Right lung (tissue), 10 donors: Measurements from ENCODE around the gene MRPS15. TPM values are rescaled to one million over a fixed set of nuclear protein-coding genes. Genes with fewer than 3 reads are reported as not detected.
"Not testable (repeated sequence)": the region's sequence is repeated elsewhere in the genome, so short reads cannot be mapped to it uniquely, and the experiment has no call there.

Source experiments
- DNase-seq, 2 donors: peaks; one replicate each; pipeline ENCODE4 v3.0.0-alpha.2; 2013
- long read RNA-seq, 8 donors: transcript quantifications; one replicate each; lab custom pipeline, GENCODE V29; 2026
- polyA plus RNA-seq, 5 donors: library from polyadenylated mRNA; unstranded; fragments of 120-200 nt; gene quantifications; one replicate each; pipeline versions ENCODE4 v1.2.1 to v1.2.3, GENCODE V29; 2013; ENCODE audit warnings: inconsistent platforms in 1 of 5, low replicate concordance in 1 of 5; ENCODE audit not compliant: insufficient read length in 5 of 5, insufficient read depth in 1 of 5

Gene MRPS15
- 10 to 100 TPM; 48.0 to 65.1 (median 60.9) TPM for polyA plus RNA-seq
- long read RNA-seq, donor 1, transcript MRPS15-203 (2 exons, 533 nt) = major isoform, 62 of 117 reads
- long read RNA-seq, donor 1, transcript MRPS15-201 (8 exons, 1,006 nt) = minor isoform, 46 of 117 reads
- long read RNA-seq, donor 1, partial matches to known transcripts = 6 of 117 reads
- long read RNA-seq, donor 1, other reads (novel, unspliced or antisense) = 0 of 117 reads
- long read RNA-seq, donor 2, transcript MRPS15-201 (8 exons, 1,006 nt) = minor isoform, 22 of 64 reads
- long read RNA-seq, donor 2, transcript MRPS15-203 (2 exons, 533 nt) = major isoform, 41 of 64 reads
- long read RNA-seq, donor 2, partial matches to known transcripts = 0 of 64 reads
- long read RNA-seq, donor 2, other reads (novel, unspliced or antisense) = 0 of 64 reads
- long read RNA-seq, donor 3, transcript MRPS15-203 (2 exons, 533 nt) = major isoform, 45 of 72 reads
- long read RNA-seq, donor 3, transcript MRPS15-201 (8 exons, 1,006 nt) = minor isoform, 26 of 72 reads
- long read RNA-seq, donor 3, partial matches to known transcripts = 0 of 72 reads
- long read RNA-seq, donor 3, other reads (novel, unspliced or antisense) = 0 of 72 reads
- long read RNA-seq, donor 4, transcript MRPS15-203 (2 exons, 533 nt) = major isoform, 38 of 54 reads
- long read RNA-seq, donor 4, transcript MRPS15-201 (8 exons, 1,006 nt) = minor isoform, 15 of 54 reads
- long read RNA-seq, donor 4, partial matches to known transcripts = 0 of 54 reads
- long read RNA-seq, donor 4, other reads (novel, unspliced or antisense) = 0 of 54 reads
- long read RNA-seq, donor 5, transcript MRPS15-203 (2 exons, 533 nt) = major isoform, 69 of 114 reads
- long read RNA-seq, donor 5, transcript MRPS15-201 (8 exons, 1,006 nt) = minor isoform, 43 of 114 reads
- long read RNA-seq, donor 5, partial matches to known transcripts = 0 of 114 reads
- long read RNA-seq, donor 5, other reads (novel, unspliced or antisense) = 0 of 114 reads
- long read RNA-seq, donor 6, transcript MRPS15-201 (8 exons, 1,006 nt) = minor isoform, 36 of 91 reads
- long read RNA-seq, donor 6, transcript MRPS15-203 (2 exons, 533 nt) = major isoform, 54 of 91 reads
- long read RNA-seq, donor 6, partial matches to known transcripts = 0 of 91 reads
- long read RNA-seq, donor 6, other reads (novel, unspliced or antisense) = 0 of 91 reads
- long read RNA-seq, donor 7, transcript MRPS15-203 (2 exons, 533 nt) = major isoform, 50 of 79 reads
- long read RNA-seq, donor 7, transcript MRPS15-201 (8 exons, 1,006 nt) = minor isoform, 26 of 79 reads
- long read RNA-seq, donor 7, partial matches to known transcripts = 0 of 79 reads
- long read RNA-seq, donor 7, other reads (novel, unspliced or antisense) = 0 of 79 reads
- long read RNA-seq, donor 8, transcript MRPS15-201 (8 exons, 1,006 nt) = major isoform, 16 of 29 reads
- long read RNA-seq, donor 8, transcript MRPS15-203 (2 exons, 533 nt) = minor isoform, 13 of 29 reads
- long read RNA-seq, donor 8, partial matches to known transcripts = 0 of 29 reads
- long read RNA-seq, donor 8, other reads (novel, unspliced or antisense) = 0 of 29 reads

GRCh38 chr1:36463803-36464604 is at the start of gene MRPS15:
TSS of gene MRPS15 (minus strand) at chr1:36464384. CDS start at chr1:36464275, 109 bp downstream.
- peak; percentile 94 for DNase-seq

- no peak for DNase-seq
These were observed 48.7 kb upstream of the MRPS15 start for GRCh38 chr1:36512842-36513241.

- DNase-seq = no peak
These were observed 47.9 kb upstream of the MRPS15 start for GRCh38 chr1:36511804-36512798.

GRCh38 chr1:36511220-36511619 is 47.0 kb upstream of the MRPS15 start:
- not testable (repeated sequence) for DNase-seq

GRCh38 chr1:36510418-36510817 is 46.2 kb upstream of the MRPS15 start:
- DNase-seq = no peak

- DNase-seq = no peak
These were observed 44.1 kb upstream of the MRPS15 start for GRCh38 chr1:36508257-36508656.

GRCh38 chr1:36506276-36506920 is 42.2 kb upstream of the MRPS15 start:
- no peak for DNase-seq

- DNase-seq = no peak
These were observed 39.5 kb upstream of the MRPS15 start for GRCh38 chr1:36503733-36504132.

GRCh38 chr1:36503159-36503558 is 39.0 kb upstream of the MRPS15 start:
- DNase-seq = no peak

GRCh38 chr1:36502616-36503015 is 38.4 kb upstream of the MRPS15 start:
- no peak for DNase-seq

GRCh38 chr1:36501911-36502310 is 37.7 kb upstream of the MRPS15 start:
- not testable (repeated sequence) for DNase-seq

- DNase-seq = no peak
These were observed 33.0 kb upstream of the MRPS15 start for GRCh38 chr1:36497207-36497606.

GRCh38 chr1:36494971-36495370 is 30.8 kb upstream of the MRPS15 start:
- no peak for DNase-seq

- no peak for DNase-seq
These were observed 29.3 kb upstream of the MRPS15 start for GRCh38 chr1:36493524-36493923.

GRCh38 chr1:36492491-36492890 is 28.3 kb upstream of the MRPS15 start:
- DNase-seq = no peak

- DNase-seq = not testable (repeated sequence)
These were observed 25.3 kb upstream of the MRPS15 start for GRCh38 chr1:36489258-36490051.

- no peak for DNase-seq
These were observed 23.7 kb upstream of the MRPS15 start for GRCh38 chr1:36487906-36488305.

GRCh38 chr1:36487336-36487725 is 23.1 kb upstream of the MRPS15 start:
- DNase-seq = not testable (repeated sequence)
